H1 (cell line): Measurements from ENCODE around the gene SFR1. TPM values are rescaled to one million over a fixed set of nuclear protein-coding genes. Genes with fewer than 3 reads are reported as not detected.

ENCODE experiments used
- CHD7 ChIP-seq: fragments of 300-600 bp; sonication (generic); IDR thresholded peaks from 2 replicates; pipeline ENCODE4 v1.7.1; 2012; ENCODE audit warnings: low read length, moderate library complexity, mild to moderate bottlenecking, inconsistent platforms; ENCODE audit not compliant: insufficient replicate concordance
- CTCF ChIP-seq, 3 experiments: IDR thresholded peaks; 1 replicate in 2 of 3; 2 replicates in 1 of 3; pipeline versions ENCODE4 v1.5.1 to v1.6.1; 2011; ENCODE audit warnings: low read length in 3 of 3, mild to moderate bottlenecking in 3 of 3, inconsistent platforms in 2 of 3, low read depth in 1 of 3, moderate library complexity in 1 of 3; ENCODE audit not compliant: insufficient read depth in 1 of 3; ENCODE audit errors: control extremely low read depth in 1 of 3
- PHF8 ChIP-seq: fragments of 200-600 bp; sonication (generic); conservative IDR thresholded peaks from 2 replicates; pipeline ENCODE4 v1.7.1; 2012; ENCODE audit warnings: low read depth, mild to moderate bottlenecking, inconsistent platforms, low read length, moderate library complexity
- SRF ChIP-seq: IDR thresholded peaks from 2 replicates; pipeline ENCODE4 v1.6.1; 2011; ENCODE audit warnings: mild to moderate bottlenecking, low read depth, low read length, moderate library complexity
- polyA plus RNA-seq, 7 experiments: library from polyadenylated mRNA; depleted of rRNA in 3 of 7; stranded (reverse) in 5 of 7; unstranded in 2 of 7; fragments of >200 nt in 5 of 7; fragments of 200-250 nt in 2 of 7; gene quantifications; 1 replicate in 5 of 7; 2 replicates in 1 of 7; 4 replicates in 1 of 7; pipeline versions ENCODE4 v1.2.1 to v1.2.3, GENCODE V29; 2011 to 2013; ENCODE audit warnings: missing spikeins in 2 of 7, mixed read lengths in 2 of 7
- total RNA-seq: library from RNA; stranded (reverse); fragmentation: NEBNext Ultra II Directional; extraction: Animal tissue kit (Norgen Biotek cat#: 25700); gene quantifications from 2 replicates; pipeline ENCODE4 v1.2.1, GENCODE V29; 2021

The SFR1 gene
- total and polyA plus RNA-seq, 2 of the 8 experiments (the other 6 are each of a cell fraction or from before 2014, with no cell fraction given) = 3.4 to 7.7 TPM

- TF ChIP-seq CHD7 (no peak), PHF8 (no peak), CTCF (IDR thresholded peaks at IDR 0.05; ENCODE audit: control extremely low read depth in 1 of 3, insufficient read depth in 1 of 3, low read depth in 1 of 3, low read length in 3 of 3) (no peak), SRF (no peak)
- TF ChIP-seq, all 59 proteins: peak for 0
Measured at GRCh38 chr10:104151737-104152136, 29.8 kb downstream of the SFR1 start (continued).
